A549 (cell line): ENCODE data around the gene PLA2G2A. TPM values are rescaled to one million over a fixed set of nuclear protein-coding genes. Genes with fewer than 3 reads are reported as not detected.

Source experiments
- ATAC-seq, 2 experiments: fragments of 200-7000 bp in 1 of 2; fragments of >200 bp in 1 of 2; cut with Nextera tagmentation in 1 of 2; cut with Tn5 transposase in 1 of 2; 3 replicates each; pipeline versions ENCODE4 v1.8.0 to v1.9.1; 2018 to 2020; ENCODE audit warnings: mild to moderate bottlenecking in 1 of 2, moderate library complexity in 1 of 2
- CTCF ChIA-PET: fragments of 300-600 bp; sonication (Branson Sonifier 250); formaldehyde crosslinking; extraction: SDS; loops from one replicate; lab custom pipeline; 2021; ENCODE audit warnings: antibody characterized with exemption, inconsistent platforms; lab: Yijun Ruan, JAX
- POLR2A ChIA-PET: fragments of 350-600 bp; formaldehyde crosslinking; extraction: SDS; loops from one replicate; lab custom pipeline; 2021; ENCODE audit warnings: antibody characterized with exemption, inconsistent platforms; lab: Yijun Ruan, JAX
- DNase-seq, 2 experiments: peaks; one replicate each; pipeline versions ENCODE4 v3.0.0 to v3.0.0-alpha.2; 2011 to 2016; ENCODE audit warnings: low read depth in 1 of 2, low spot score in 1 of 2
- FAIRE-seq: peaks from 2 replicates; lab custom pipeline; 2011; peaks lifted over from hg19 to GRCh38; lab: Jason Lieb, UNC
- H3K27ac ChIP-seq, 2 experiments: fragments of >200 bp; sonication (Bioruptor Twin); formaldehyde crosslinking; 3 replicates each; pipeline ENCODE4 v1.5.1; 2016 to 2017
- H3K4me1 ChIP-seq: fragments of >200 bp; sonication (Bioruptor Twin); formaldehyde crosslinking; 3 replicates; pipeline ENCODE4 v1.6.1; 2016
- H3K4me2 ChIP-seq: fragments of >200 bp; sonication (Bioruptor Twin); formaldehyde crosslinking; 3 replicates; pipeline ENCODE4 v1.6.1; 2016
- H3K4me3 ChIP-seq: fragments of >200 bp; sonication (Bioruptor Twin); formaldehyde crosslinking; 3 replicates; pipeline ENCODE4 v1.5.1; 2016
- H3K9me3 ChIP-seq: fragments of >200 bp; sonication (Bioruptor Twin); formaldehyde crosslinking; 3 replicates; pipeline ENCODE4 v1.6.1; 2016
- CBX2 ChIP-seq: fragments of 200-600 bp; sonication (generic); IDR thresholded peaks from 2 replicates; pipeline ENCODE4 v1.6.1; 2016; ENCODE audit warnings: low read depth, mild to moderate bottlenecking, borderline replicate concordance
- CEBPB ChIP-seq, 2 experiments: fragments of >200 bp in 1 of 2; sonication (Bioruptor Twin) in 1 of 2; formaldehyde crosslinking in 1 of 2; IDR thresholded peaks; 2 replicates each; pipeline ENCODE4 v1.6.1; 2012 to 2016
- EHMT2 ChIP-seq: fragments of 200-600 bp; sonication (generic); IDR thresholded peaks from 2 replicates; pipeline ENCODE4 v1.6.1; 2016; ENCODE audit warnings: antibody characterized with exemption, low read depth, mild to moderate bottlenecking, moderate library complexity
- ESRRA ChIP-seq: fragments of 150-350 bp; IDR thresholded peaks from 2 replicates; pipeline ENCODE4 v1.6.1; 2014; ENCODE audit warnings: mild to moderate bottlenecking, low read length, borderline replicate concordance
- HEYL ChIP-seq: fragments of 250-450 bp; sonication (Bioruptor Pico); IDR thresholded peaks from 2 replicates; pipeline ENCODE4 v1.8.0; 2021; ENCODE audit warnings: mild to moderate bottlenecking, moderate library complexity
- HOXA7 ChIP-seq: fragments of 250-450 bp; sonication (Bioruptor Pico); IDR thresholded peaks from 2 replicates; pipeline ENCODE4 v1.5.0; 2020; ENCODE audit warnings: mild to moderate bottlenecking, moderate library complexity
- JUN ChIP-seq, 2 experiments: fragments of >200 bp; sonication (Bioruptor Twin); formaldehyde crosslinking; IDR thresholded peaks; 2 replicates in 1 of 2; 3 replicates in 1 of 2; pipeline ENCODE4 v1.6.1; 2016 to 2017
- JUNB ChIP-seq: fragments of >200 bp; sonication (Bioruptor Twin); formaldehyde crosslinking; IDR thresholded peaks from 2 replicates; pipeline ENCODE4 v1.6.1; 2016
- KDM5A ChIP-seq: fragments of 200-600 bp; sonication (generic); IDR thresholded peaks from 2 replicates; pipeline ENCODE4 v1.6.1; 2016; ENCODE audit warnings: antibody characterized with exemption, mild to moderate bottlenecking
- MAFK ChIP-seq: fragments of 450-650 bp; IDR thresholded peaks from 2 replicates; pipeline ENCODE4 v1.6.1; 2014; ENCODE audit not compliant: partially characterized antibody
- MAZ ChIP-seq: fragments of 150-350 bp; IDR thresholded peaks from 2 replicates; pipeline ENCODE4 v1.6.1; 2014; ENCODE audit warnings: antibody characterized with exemption, low read depth, low read length, borderline replicate concordance
- NFE2L2 ChIP-seq: fragments of 150-350 bp; conservative IDR thresholded peaks from 2 replicates; pipeline ENCODE4 v1.6.1; 2014; ENCODE audit warnings: low read length
- POLR2A ChIP-seq: IDR thresholded peaks from 2 replicates; pipeline ENCODE4 v1.6.1; 2012; ENCODE audit warnings: mild to moderate bottlenecking, low read length
- POLR2AphosphoS2 ChIP-seq: conservative IDR thresholded peaks from 2 replicates; pipeline ENCODE4 v1.6.1; 2012; ENCODE audit warnings: low read length, improper control_type of control experiment, inconsistent platforms
- RARB ChIP-seq: fragments of 250-450 bp; sonication (Bioruptor Pico); IDR thresholded peaks from 2 replicates; pipeline ENCODE4 v1.8.0; 2021; ENCODE audit warnings: mild to moderate bottlenecking, moderate library complexity
- RFX5 ChIP-seq: fragments of 450-650 bp; IDR thresholded peaks from 2 replicates; pipeline ENCODE4 v1.7.1; 2014; ENCODE audit warnings: antibody characterized with exemption, mild to moderate bottlenecking, moderate library complexity
- RNF2 ChIP-seq: fragments of 200-600 bp; sonication (generic); IDR thresholded peaks from 2 replicates; pipeline ENCODE4 v1.6.1; 2016; ENCODE audit warnings: low read depth, mild to moderate bottlenecking, antibody characterized with exemption, moderate library complexity, borderline replicate concordance
- SMC3 ChIP-seq: fragments of >200 bp; sonication (Bioruptor Twin); formaldehyde crosslinking; IDR thresholded peaks from 3 replicates; pipeline ENCODE4 v1.6.1; 2018; ENCODE audit warnings: inconsistent platforms
- SREBF2 ChIP-seq: fragments of 450-650 bp; IDR thresholded peaks from 2 replicates; pipeline ENCODE4 v1.6.1; 2014; ENCODE audit warnings: mild to moderate bottlenecking, moderate library complexity
- TFCP2L1 ChIP-seq: fragments of 250-450 bp; sonication (Bioruptor Pico); IDR thresholded peaks from 2 replicates; pipeline ENCODE4 v1.5.0; 2021; ENCODE audit warnings: mild to moderate bottlenecking
- ZNF302 ChIP-seq: fragments of 250-450 bp; sonication (Bioruptor Pico); IDR thresholded peaks from 2 replicates; pipeline ENCODE4 v1.9.0; 2021; ENCODE audit warnings: inconsistent platforms, mild to moderate bottlenecking, moderate library complexity
- ZSCAN20 ChIP-seq: fragments of 250-450 bp; sonication (Bioruptor Pico); IDR thresholded peaks from 2 replicates; pipeline ENCODE4 v1.8.0; 2022; ENCODE audit warnings: mild to moderate bottlenecking, moderate library complexity
- WGBS: methylation state at CpG from one replicate; pipeline ENCODE4 v1.1.6; 2017; ENCODE audit errors: missing lambda C conversion rate; 5-methylcytosine and 5-hydroxymethylcytosine counted together
- polyA plus RNA-seq, 4 experiments: library from polyadenylated mRNA; depleted of rRNA in 3 of 4; stranded (reverse); fragments of >200 nt; fragmentation: RNase III in 1 of 4; extraction: RNeasy Plus Mini Kit Qiagen cat#74134 plus additional on column Dnase treatment in 1 of 4; gene quantifications; 2 replicates in 3 of 4; 3 replicates in 1 of 4; pipeline ENCODE4 v1.2.3, GENCODE V29; 2011 to 2017
- TF ChIP-seq, protein P1 (sequence below): fragments of 200-600 bp; sonication (generic); IDR thresholded peaks from 2 replicates; pipeline ENCODE4 v1.6.1; 2016; ENCODE audit warnings: antibody characterized with exemption, mild to moderate bottlenecking, moderate library complexity
- TF ChIP-seq, protein P2 (sequence below): fragments of >200 bp; sonication (Bioruptor Twin); formaldehyde crosslinking; IDR thresholded peaks from 2 replicates; pipeline ENCODE4 v1.6.1; 2016
- TF ChIP-seq, protein P3 (sequence below): fragments of 250-450 bp; sonication (Bioruptor Pico); IDR thresholded peaks from 2 replicates; pipeline ENCODE4 v1.5.0; 2021; ENCODE audit warnings: mild to moderate bottlenecking, moderate library complexity, borderline replicate concordance
- TF ChIP-seq, protein P4 (sequence below): IDR thresholded peaks from 2 replicates; pipeline ENCODE4 v1.6.1; 2012; ENCODE audit warnings: low read depth, borderline replicate concordance

The PLA2G2A gene
- polyA plus RNA-seq, 2 of the 4 experiments (the other 2 are of a cell fraction), result 0.13 TPM; not detected in 1

DNA sequence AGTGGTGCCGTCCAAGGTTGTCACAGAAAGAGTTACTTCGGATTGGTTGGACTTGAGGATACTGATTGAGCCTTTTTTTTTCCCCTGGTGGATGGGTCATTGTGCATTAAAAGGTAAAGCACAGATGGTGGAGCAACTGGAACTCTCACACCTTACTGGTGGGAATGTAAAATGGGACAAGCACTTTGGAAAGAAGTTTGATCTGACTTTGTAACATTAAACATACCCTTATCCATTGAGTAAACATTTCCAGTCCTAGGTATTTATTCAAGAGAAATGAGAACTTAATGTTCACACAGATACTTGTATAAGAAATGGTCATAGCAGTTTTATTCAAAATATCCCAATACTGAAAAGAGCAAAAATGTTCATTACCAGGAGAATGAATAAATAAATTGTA is 14.9 kb downstream of the PLA2G2A start:
- H3K4me3 ChIP-seq, result no peak overlapping the region
- FAIRE-seq (no peak), DNase-seq (no peak), ATAC-seq (no peak)
- no peak overlapping the region for H3K27ac ChIP-seq
- WGBS, result 0% methylated on average over 2 of the region's 2 CpGs
- no peak overlapping the region for H3K4me2 ChIP-seq
- TF ChIP-seq SMC3, result no peak
- no peak for TF ChIP-seq HEYL (CRISPR knock-in tag)
- TF ChIP-seq NFE2L2, result no peak
- TF ChIP-seq TFCP2L1, result no peak
- TF ChIP-seq SREBF2, result no peak
- TF ChIP-seq ZSCAN20 (CRISPR knock-in tag), result no peak
- TF ChIP-seq, protein P1, sequence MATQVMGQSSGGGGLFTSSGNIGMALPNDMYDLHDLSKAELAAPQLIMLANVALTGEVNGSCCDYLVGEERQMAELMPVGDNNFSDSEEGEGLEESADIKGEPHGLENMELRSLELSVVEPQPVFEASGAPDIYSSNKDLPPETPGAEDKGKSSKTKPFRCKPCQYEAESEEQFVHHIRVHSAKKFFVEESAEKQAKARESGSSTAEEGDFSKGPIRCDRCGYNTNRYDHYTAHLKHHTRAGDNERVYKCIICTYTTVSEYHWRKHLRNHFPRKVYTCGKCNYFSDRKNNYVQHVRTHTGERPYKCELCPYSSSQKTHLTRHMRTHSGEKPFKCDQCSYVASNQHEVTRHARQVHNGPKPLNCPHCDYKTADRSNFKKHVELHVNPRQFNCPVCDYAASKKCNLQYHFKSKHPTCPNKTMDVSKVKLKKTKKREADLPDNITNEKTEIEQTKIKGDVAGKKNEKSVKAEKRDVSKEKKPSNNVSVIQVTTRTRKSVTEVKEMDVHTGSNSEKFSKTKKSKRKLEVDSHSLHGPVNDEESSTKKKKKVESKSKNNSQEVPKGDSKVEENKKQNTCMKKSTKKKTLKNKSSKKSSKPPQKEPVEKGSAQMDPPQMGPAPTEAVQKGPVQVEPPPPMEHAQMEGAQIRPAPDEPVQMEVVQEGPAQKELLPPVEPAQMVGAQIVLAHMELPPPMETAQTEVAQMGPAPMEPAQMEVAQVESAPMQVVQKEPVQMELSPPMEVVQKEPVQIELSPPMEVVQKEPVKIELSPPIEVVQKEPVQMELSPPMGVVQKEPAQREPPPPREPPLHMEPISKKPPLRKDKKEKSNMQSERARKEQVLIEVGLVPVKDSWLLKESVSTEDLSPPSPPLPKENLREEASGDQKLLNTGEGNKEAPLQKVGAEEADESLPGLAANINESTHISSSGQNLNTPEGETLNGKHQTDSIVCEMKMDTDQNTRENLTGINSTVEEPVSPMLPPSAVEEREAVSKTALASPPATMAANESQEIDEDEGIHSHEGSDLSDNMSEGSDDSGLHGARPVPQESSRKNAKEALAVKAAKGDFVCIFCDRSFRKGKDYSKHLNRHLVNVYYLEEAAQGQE, result no peak
- no peak for TF ChIP-seq MAZ
- TF ChIP-seq RNF2, result no peak
- CTCF ChIA-PET, result no interaction called here
- POLR2A ChIA-PET, result no interaction called here
- no peaks in the 10 kb centered on the region for H3K9me3 ChIP-seq
- no peaks in the 10 kb centered on the region for H3K4me1 ChIP-seq

DNA sequence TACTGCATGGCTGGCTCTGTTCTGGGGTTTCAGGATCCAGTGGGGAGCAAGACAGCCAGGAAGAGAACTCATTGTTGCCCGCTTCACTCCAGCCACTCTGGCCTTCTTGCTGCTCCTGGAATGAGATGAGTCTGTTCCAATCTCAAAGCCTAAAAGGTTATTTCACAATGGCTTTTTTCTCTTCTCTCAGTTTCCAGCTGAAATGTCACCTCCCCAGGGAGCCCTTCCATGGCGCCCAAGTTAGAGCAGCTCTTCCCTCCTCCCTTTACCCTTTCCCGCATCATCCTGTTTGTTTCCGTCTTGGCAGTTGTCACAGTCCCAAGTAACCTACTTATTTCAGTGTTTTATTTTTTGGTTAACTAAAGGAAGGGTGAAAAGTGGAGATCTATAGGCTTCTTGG is 15.8 kb downstream of the PLA2G2A start:
- no peaks in the 10 kb centered on the region for H3K4me1 ChIP-seq
- 64% methylated on average over 4 of the region's 4 CpGs for WGBS
- FAIRE-seq (no peak), ATAC-seq (no peak), DNase-seq (no peak)
- H3K27ac ChIP-seq, result no peak overlapping the region
- H3K4me2 ChIP-seq, result no peak overlapping the region
- no peak overlapping the region for H3K4me3 ChIP-seq
- no peaks in the 10 kb centered on the region for H3K9me3 ChIP-seq
- ChIA-PET POLR2A (no interaction called here), CTCF (no interaction called here)
- no peak for TF ChIP-seq JUNB
- TF ChIP-seq RFX5, result no peak
- TF ChIP-seq ESRRA, result no peak

DNA sequence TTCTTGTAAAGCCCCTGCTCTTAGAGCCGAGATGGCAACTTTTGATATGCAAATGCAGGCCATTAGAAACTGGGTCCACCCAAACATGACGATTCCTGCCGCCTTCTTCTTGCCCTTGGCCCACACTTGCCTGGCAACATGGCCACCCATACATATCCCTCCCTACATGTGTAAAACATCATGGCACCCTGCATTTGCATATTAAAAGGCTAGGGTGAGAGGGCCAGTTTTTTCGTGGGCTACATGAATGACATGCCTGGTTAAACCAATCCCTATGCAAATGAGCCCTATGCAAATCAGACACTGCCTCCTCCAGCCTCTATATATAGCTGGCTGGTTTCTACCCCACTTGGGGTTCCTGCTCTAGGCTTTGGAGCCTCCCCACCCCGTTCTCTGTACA is 18.8 kb downstream of the PLA2G2A start:
- no peak for DNase-seq
- FAIRE-seq, result no peak
- no peak overlapping the region for H3K4me2 ChIP-seq
- WGBS, result 37% methylated on average over 5 of the region's 5 CpGs
- no peak overlapping the region for H3K4me3 ChIP-seq
- POLR2A ChIA-PET, result no interaction called here
- TF ChIP-seq POLR2A (no peak), TFCP2L1 (no peak), RARB (CRISPR knock-in tag) (no peak), EHMT2 (no peak), JUNB (no peak), NFE2L2 (no peak)
- TF ChIP-seq, all 56 proteins: peak for 0
- no peak overlapping the region for H3K27ac ChIP-seq
- H3K9me3 ChIP-seq, result no peaks in the 10 kb centered on the region
- H3K4me1 ChIP-seq, result no peaks in the 10 kb centered on the region
- ATAC-seq, result no peak
- CTCF ChIA-PET, result no interaction called here

DNA sequence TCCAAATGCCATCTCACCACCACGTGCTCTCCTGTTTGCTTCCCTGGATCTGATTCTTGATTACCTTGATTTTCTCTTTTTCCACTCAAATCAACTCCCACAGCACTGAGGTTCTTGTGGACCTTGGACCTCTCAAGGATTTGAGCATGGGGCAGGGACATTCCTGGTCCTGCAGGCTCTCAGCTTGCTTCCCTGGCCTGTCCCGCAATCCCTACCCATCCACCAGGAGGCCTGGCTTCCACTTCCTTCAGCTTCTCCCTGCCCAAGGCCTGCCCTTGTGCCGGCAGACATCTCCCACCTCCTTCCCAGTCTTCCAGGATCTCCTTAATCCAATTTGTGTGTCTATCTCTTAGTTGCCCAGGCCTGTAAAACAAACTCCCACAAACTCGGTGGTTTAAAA is 21.6 kb downstream of the PLA2G2A start:
- no peak for FAIRE-seq
- TF ChIP-seq HOXA7 (CRISPR knock-in tag) (no peak), CBX2 (no peak), ZNF302 (CRISPR knock-in tag) (no peak), POLR2A (no peak), MAFK (no peak), CEBPB (IDR thresholded peaks at IDR 0.05) (no peak), SREBF2 (no peak), KDM5A (no peak), JUN (IDR thresholded peaks at IDR 0.05) (no peak), POLR2AphosphoS2 (no peak)
- TF ChIP-seq, protein P2, sequence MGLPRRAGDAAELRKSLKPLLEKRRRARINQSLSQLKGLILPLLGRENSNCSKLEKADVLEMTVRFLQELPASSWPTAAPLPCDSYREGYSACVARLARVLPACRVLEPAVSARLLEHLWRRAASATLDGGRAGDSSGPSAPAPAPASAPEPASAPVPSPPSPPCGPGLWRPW, result no peak
- TF ChIP-seq, protein P3, sequence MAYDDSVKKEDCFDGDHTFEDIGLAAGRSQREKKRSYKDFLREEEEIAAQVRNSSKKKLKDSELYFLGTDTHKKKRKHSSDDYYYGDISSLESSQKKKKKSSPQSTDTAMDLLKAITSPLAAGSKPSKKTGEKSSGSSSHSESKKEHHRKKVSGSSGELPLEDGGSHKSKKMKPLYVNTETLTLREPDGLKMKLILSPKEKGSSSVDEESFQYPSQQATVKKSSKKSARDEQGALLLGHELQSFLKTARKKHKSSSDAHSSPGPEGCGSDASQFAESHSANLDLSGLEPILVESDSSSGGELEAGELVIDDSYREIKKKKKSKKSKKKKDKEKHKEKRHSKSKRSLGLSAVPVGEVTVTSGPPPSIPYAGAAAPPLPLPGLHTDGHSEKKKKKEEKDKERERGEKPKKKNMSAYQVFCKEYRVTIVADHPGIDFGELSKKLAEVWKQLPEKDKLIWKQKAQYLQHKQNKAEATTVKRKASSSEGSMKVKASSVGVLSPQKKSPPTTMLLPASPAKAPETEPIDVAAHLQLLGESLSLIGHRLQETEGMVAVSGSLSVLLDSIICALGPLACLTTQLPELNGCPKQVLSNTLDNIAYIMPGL (CRISPR knock-in tag), result no peak
- TF ChIP-seq, protein P4, sequence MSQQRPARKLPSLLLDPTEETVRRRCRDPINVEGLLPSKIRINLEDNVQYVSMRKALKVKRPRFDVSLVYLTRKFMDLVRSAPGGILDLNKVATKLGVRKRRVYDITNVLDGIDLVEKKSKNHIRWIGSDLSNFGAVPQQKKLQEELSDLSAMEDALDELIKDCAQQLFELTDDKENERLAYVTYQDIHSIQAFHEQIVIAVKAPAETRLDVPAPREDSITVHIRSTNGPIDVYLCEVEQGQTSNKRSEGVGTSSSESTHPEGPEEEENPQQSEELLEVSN, result no peak
- TF ChIP-seq, all 56 proteins: peak for 0
- Histone ChIP-seq H3K4me3 (no peak overlapping the region), H3K27ac (no peak overlapping the region), H3K9me3 (0 out of 3 replicates have a peak, but pooled peaks cover 5% of the 10 kb centered on the region), H3K4me1 (no peaks in the 10 kb centered on the region), H3K4me2 (no peak overlapping the region)
- ChIA-PET CTCF (no interaction called here), POLR2A (no interaction called here)
- DNase-seq (peak; percentile 5 to 10), ATAC-seq (peak; percentile 56 to 61; a peak in 3 of 6 replicates)
- 38% methylated on average over 4 of the region's 4 CpGs for WGBS
